Motor neuron (in vitro differentiated cells): ENCODE data around the gene TULP3. TPM values are rescaled to one million over a fixed set of nuclear protein-coding genes. Genes with fewer than 3 reads are reported as not detected.

Experiments
- ATAC-seq, 8 experiments: fragments of 200-7000 bp; cut with Tn5 transposase; replicated peaks in 6 of 8; 2 replicates each; pipeline ENCODE4 v1.8.0; 2021; ENCODE audit warnings: mild to moderate bottlenecking in 8 of 8, moderate library complexity in 8 of 8
- H3K27ac ChIP-seq, 2 donors: fragments of 250-450 bp; sonication (Bioruptor Pico); 2 replicates each; pipeline ENCODE4 v1.9.0; 2021; ENCODE audit warnings: antibody characterized with exemption in 2 of 2, mild to moderate bottlenecking in 2 of 2, moderate library complexity in 1 of 2
- H3K4me1 ChIP-seq, 2 donors: fragments of 250-450 bp; sonication (Bioruptor Pico); replicated peaks in 1 of 2; 2 replicates each; pipeline ENCODE4 v1.6.1; 2021; ENCODE audit warnings: antibody characterized with exemption in 2 of 2, mild to moderate bottlenecking in 2 of 2, moderate library complexity in 1 of 2
- H3K4me3 ChIP-seq, 5 donors: fragments of 250-450 bp; sonication (Bioruptor Pico); 2 replicates each; pipeline ENCODE4 v1.9.0; 2021; ENCODE audit warnings: antibody characterized with exemption in 5 of 5, mild to moderate bottlenecking in 5 of 5, moderate library complexity in 4 of 5
- WGBS, 10 experiments: fragments of 450-650 bp; shearing (Covaris generic); methylation state at CpG; one replicate each; pipeline ENCODE4 v1.0.0; 2022; 5-methylcytosine and 5-hydroxymethylcytosine counted together
- in situ Hi-C, 9 experiments: fragments of 400-800 bp; cut with MboI; loops; one replicate each; pipeline ENCODE4 v1.15.0; 2021; ENCODE audit warnings: low sequenced_read_pairs in 9 of 9, low pct_unique_long_range_greater_than_20kb in 2 of 9; ENCODE audit not compliant: unreplicated experiment in 9 of 9
- total RNA-seq, 8 experiments: library from RNA; unstranded; fragments of 300-600 nt; gene quantifications; 2 replicates each; pipeline versions ENCODE4 v1.2.3 to v1.2.4, GENCODE V29; 2022

Gene TULP3
- 10 to 100 TPM; 11.7 to 25.1 (median 15.4) TPM for total RNA-seq

- peak; percentile 88 to 95 (median 93) for ATAC-seq
- peaks cover 8 to 13% of the 10 kb centered on the region in 2 donors for H3K4me1 ChIP-seq
- peak within 1 kb of the TSS; percentile 79 to 87 for H3K27ac ChIP-seq
- in situ Hi-C loops: no loop called here
- H3K4me3 ChIP-seq: peak within 1 kb of the TSS; percentile 55 to 81 (median 63)
- 0% methylated on average over 1 to 4 of the region's 83 CpGs; no CpG with 5 or more reads in 5 of the 10 experiments for WGBS, 10 experiments
Measured at GRCh38 chr12:2890388-2891239, at the start of gene TULP3. TSS of gene TULP3 (plus strand) at chr12:2890891. CDS start at chr12:2890948, 57 bp downstream.

DNA sequence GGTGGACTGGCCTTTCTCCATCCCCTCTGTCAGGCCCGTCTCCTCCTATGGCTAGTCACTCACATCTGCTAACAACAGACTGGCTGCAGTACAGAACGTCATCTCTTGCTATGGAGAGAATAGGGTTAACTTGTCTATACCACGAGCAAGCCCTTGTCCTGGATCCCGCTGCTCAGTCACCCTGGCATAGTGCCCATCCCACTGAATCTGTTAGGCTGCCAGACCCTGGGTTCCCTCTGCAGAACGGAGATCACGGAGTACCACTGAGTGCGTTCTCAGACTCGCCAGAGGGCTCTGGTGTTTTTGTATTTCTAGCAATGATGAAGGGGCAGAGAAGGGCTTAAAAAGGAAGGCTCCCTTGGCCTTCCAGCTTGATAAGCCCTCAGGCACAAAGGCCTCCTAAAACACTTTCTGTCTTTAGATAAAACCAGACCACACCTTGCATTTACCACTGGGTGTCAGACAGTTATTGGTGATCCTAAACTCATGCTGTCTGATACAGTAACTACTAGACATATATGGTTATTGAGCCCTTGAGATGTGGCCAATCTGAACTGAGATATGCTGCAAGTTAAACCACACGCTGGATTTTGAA is 49.5 kb upstream of the TULP3 start:
- no peak overlapping the region for H3K4me3 ChIP-seq
- H3K27ac ChIP-seq: no peak overlapping the region
- ATAC-seq: no peak
- whole genome bisulfite sequencing, 10 experiments: 59 to 100% (median 78%) methylated on average over 1 to 6 of the region's 9 CpGs; no CpG with 5 or more reads in 3 of the 10 experiments
- H3K4me1 ChIP-seq: peaks cover 4 to 7% of the 10 kb centered on the region in 2 donors
- in situ Hi-C loops: loop anchor here in 1 of 9 experiments (25.0 kb wide), 1 partner anchor 196 kb away; no protein-coding TSS in a partner anchor

DNA sequence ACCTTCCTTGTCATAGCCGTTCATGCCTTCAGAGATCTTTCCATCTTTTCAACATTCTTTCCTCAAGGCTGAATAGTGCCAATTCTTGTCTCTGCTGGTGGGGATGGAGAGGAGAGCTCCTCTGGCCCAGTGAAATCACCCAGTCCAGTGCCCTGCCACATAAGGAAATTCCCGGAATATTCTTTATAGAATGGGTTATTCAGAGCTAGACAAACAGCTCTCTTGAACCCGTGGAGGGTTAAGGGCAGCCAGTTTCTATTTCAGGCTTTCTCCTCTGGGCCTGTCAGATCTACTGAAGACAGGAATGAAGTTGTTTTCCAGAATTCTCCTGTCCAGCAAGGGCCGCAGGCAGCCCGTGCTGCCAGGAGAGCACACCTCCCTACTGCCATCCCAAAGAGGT is 47.7 kb upstream of the TULP3 start:
- WGBS, 10 experiments: 63 to 100% (median 91%) methylated on average over 1 to 5 of the region's 5 CpGs; no CpG with 5 or more reads in 1 of the 10 experiments
- in situ Hi-C loops: loop anchor here in 1 of 9 experiments (25.0 kb wide), 1 partner anchor 194 kb away; no protein-coding TSS in a partner anchor
- Histone ChIP-seq H3K27ac (no peak overlapping the region), H3K4me1 (peaks cover 4 to 7% of the 10 kb centered on the region in 2 donors), H3K4me3 (no peak overlapping the region)
- no peak for ATAC-seq

GRCh38 chr12:2844786-2845185 is 45.9 kb upstream of the TULP3 start:
- in situ Hi-C loops: loop anchor here in 1 of 9 experiments (25.0 kb wide), 1 partner anchor 193 kb away; no protein-coding TSS in a partner anchor
- Histone ChIP-seq H3K4me1 (peaks cover 6 to 7% of the 10 kb centered on the region in 2 donors), H3K4me3 (no peak overlapping the region), H3K27ac (no peak overlapping the region)
- no peak for ATAC-seq
- WGBS, 10 experiments: 60 to 100% (median 84%) methylated on average over 1 to 7 of the region's 9 CpGs; no CpG with 5 or more reads in 2 of the 10 experiments

GRCh38 chr12:2845280-2845679 is 45.4 kb upstream of the TULP3 start:
- Histone ChIP-seq H3K4me1 (peaks cover 7 to 9% of the 10 kb centered on the region in 2 donors), H3K4me3 (no peak overlapping the region), H3K27ac (no peak overlapping the region)
- peak in 4 of 8 experiments; percentile 14 to 58 (median 22) for ATAC-seq
- WGBS, 10 experiments: 17 to 43% (median 31%) methylated on average over 1 to 3 of the region's 6 CpGs; no CpG with 5 or more reads in 6 of the 10 experiments
- in situ Hi-C loops: loop anchor here in 1 of 9 experiments (25.0 kb wide), 1 partner anchor 192 kb away; no protein-coding TSS in a partner anchor

DNA sequence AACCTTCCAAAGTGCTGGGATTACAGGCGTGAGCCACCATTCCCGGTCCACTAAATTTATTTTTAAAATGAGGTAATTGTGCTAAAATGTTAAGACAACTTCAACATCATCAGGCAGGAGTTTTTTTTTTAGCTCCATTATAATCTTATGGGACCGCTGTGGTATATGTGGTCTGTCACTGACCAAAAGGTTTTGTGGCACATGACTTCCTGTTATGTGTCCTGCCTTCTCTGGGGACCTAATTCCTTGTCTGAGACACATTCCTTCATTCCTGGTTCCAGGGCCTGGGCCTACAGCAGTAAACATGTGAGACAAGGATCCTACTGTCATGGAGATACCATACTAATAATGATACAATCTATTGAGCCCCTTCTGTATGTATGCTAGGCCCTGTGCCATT is 38.8 kb upstream of the TULP3 start:
- Histone ChIP-seq H3K27ac (no peak overlapping the region), H3K4me3 (no peak overlapping the region), H3K4me1 (peaks cover 0 to 5% of the 10 kb centered on the region in 2 donors)
- WGBS, 10 experiments: 60 to 100% (median 95%) methylated on average over 1 to 3 of the region's 3 CpGs; no CpG with 5 or more reads in 2 of the 10 experiments
- ATAC-seq: no peak
- in situ Hi-C loops: loop anchor here in 4 of 9 experiments (25.0 kb wide), 1 partner anchor 185 kb away; no protein-coding TSS in a partner anchor

DNA sequence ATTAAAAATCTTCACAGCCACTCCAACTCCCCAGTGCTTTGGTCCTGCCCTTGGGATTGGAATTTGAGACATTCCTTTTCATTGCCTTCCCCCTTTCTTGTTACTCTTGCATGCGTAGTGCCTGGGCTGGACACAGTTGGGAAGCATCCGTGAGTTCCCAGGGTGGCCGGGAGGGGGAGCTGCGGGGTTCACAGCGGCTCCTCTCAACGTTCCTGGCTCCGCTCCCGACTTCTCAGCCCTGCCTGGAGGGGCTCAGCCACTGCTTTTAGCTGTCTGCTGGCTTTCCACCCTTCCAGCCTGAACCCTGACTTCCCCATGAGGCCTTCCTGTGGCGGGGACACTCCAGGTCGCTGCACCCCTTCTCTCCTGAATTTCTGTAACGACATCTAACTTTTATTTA is 37.1 kb upstream of the TULP3 start:
- peaks cover 0 to 5% of the 10 kb centered on the region in 2 donors for H3K4me1 ChIP-seq
- no peak overlapping the region for H3K4me3 ChIP-seq
- 3 to 83% (median 37%) methylated on average over 1 to 7 of the region's 11 CpGs; no CpG with 5 or more reads in 3 of the 10 experiments for WGBS, 10 experiments
- no peak overlapping the region for H3K27ac ChIP-seq
- in situ Hi-C loops: loop anchor here in 4 of 9 experiments (25.0 kb wide), 1 partner anchor 184 kb away; no protein-coding TSS in a partner anchor
- ATAC-seq: peak; percentile 80 to 98 (median 89)

- ATAC-seq: no peak
- Histone ChIP-seq H3K4me3 (no peak overlapping the region), H3K4me1 (peaks cover 0 to 2% of the 10 kb centered on the region in 2 donors), H3K27ac (no peak overlapping the region)
- 49 to 100% (median 90%) methylated on average over 1 to 5 of the region's 25 CpGs; no CpG with 5 or more reads in 5 of the 10 experiments for WGBS, 10 experiments
- in situ Hi-C loops: loop anchor here in 4 of 9 experiments (25.0 kb wide), 1 partner anchor 182 kb away; no protein-coding TSS in a partner anchor
Measured at GRCh38 chr12:2854669-2855453, 35.8 kb upstream of the TULP3 start.

- in situ Hi-C loops: loop anchor here in 4 of 9 experiments (25.0 kb wide), 1 partner anchor 182 kb away; no protein-coding TSS in a partner anchor
- WGBS, 10 experiments: 86 to 100% (median 100%) methylated on average over 1 of the region's 7 CpGs; no CpG with 5 or more reads in 6 of the 10 experiments
- ATAC-seq: no peak
- Histone ChIP-seq H3K27ac (no peak overlapping the region), H3K4me3 (no peak overlapping the region), H3K4me1 (no peaks in the 10 kb centered on the region)
Measured at GRCh38 chr12:2855546-2855945, 35.1 kb upstream of the TULP3 start.

DNA sequence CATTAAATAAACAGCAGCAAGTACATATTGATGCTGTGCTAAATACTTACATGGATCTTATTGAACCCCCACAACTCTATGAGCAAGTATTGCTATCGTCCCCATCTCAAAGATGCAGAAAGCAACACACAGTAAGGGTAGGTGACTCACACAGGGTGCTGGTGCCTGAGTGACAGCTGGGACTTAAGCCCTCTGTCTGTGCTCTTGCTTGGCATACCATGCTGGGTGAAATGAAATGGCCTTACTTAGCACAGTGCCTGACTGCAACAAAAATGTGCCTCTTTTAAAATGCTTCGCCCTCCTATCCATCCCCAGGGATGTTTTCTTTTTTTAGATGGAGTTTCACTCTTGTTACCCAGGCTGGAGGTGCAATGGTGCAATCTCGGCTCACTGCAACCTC is 34.6 kb upstream of the TULP3 start:
- in situ Hi-C loops: loop anchor here in 4 of 9 experiments (25.0 kb wide), 1 partner anchor 181 kb away; no protein-coding TSS in a partner anchor
- no peak overlapping the region for H3K27ac ChIP-seq
- ATAC-seq: no peak
- no peaks in the 10 kb centered on the region for H3K4me1 ChIP-seq
- 33 to 100% (median 83%) methylated on average over 1 to 2 of the region's 3 CpGs; no CpG with 5 or more reads in 3 of the 10 experiments for WGBS, 10 experiments
- no peak overlapping the region for H3K4me3 ChIP-seq

DNA sequence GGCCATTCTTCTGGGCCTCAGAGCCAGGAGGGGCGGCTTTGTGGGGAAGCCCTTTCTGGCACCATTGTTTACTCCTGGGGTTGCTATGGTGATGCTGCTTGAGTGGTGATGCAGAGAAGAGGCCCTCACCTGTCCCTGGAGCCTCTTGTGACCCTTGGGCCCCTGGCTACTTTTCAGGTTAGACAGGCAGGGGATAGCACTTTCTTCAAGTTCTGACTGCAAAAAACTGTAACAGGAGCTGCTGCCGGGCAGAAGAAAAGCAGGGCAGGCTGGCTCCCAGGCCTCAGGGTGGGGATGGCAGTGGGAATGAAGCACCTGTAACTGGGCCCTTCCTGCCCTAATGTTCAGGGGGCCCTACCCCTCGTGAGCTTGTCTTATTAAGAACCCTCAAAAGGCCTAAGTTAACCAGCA is 33.7 kb upstream of the TULP3 start, which contains the start of gene TEX52:
Gene TEX52 (minus strand): TSS at position 19 of the 411 bp plus-strand sequence. CDS start 13 bp downstream, at position 6.
- 49 to 100% (median 75%) methylated on average over 1 to 3 of the region's 3 CpGs; no CpG with 5 or more reads in 3 of the 10 experiments for WGBS, 10 experiments
- Histone ChIP-seq H3K4me3 (no peak within 1 kb of the TSS), H3K4me1 (no peaks in the 10 kb centered on the region), H3K27ac (no peak within 1 kb of the TSS)
- in situ Hi-C loops: loop anchor here in 4 of 9 experiments (25.0 kb wide), 1 partner anchor 180 kb away; no protein-coding TSS in a partner anchor
- ATAC-seq: peak in 1 of 8 experiments; percentile 57

DNA sequence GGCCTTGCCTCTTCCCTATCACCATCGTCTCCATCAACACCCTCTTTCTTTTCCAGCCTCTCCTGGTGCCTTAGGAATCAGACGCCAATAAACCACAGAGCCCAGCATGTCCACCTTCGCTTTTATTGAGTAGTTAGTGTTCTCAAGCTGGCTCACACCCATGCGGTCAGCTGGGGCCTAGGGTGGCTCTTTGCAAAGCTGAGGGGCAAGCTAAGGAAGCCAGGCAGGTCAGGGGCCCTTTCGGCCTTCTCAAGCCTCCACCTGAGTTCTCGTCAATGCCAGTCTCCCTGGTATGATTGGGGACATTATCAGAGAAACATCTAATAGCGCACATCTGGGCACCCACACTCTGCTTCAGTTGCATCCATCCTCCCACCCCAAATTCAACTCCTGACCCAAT is 33.1 kb upstream of the TULP3 start:
- ATAC-seq: no peak
- no peak overlapping the region for H3K27ac ChIP-seq
- H3K4me3 ChIP-seq: no peak overlapping the region
- no peaks in the 10 kb centered on the region for H3K4me1 ChIP-seq
- WGBS, 10 experiments: 68 to 100% (median 92%) methylated on average over 1 to 7 of the region's 7 CpGs; no CpG with 5 or more reads in 5 of the 10 experiments
- in situ Hi-C loops: loop anchor here in 4 of 9 experiments (25.0 kb wide), 1 partner anchor 180 kb away; no protein-coding TSS in a partner anchor
